Thyroid gland (tissue), 4 donors: ENCODE data around the gene HOXB7. TPM values are rescaled to one million over a fixed set of nuclear protein-coding genes. Genes with fewer than 3 reads are reported as not detected.

Experiments
- DNase-seq, 2 donors: peaks; one replicate each; pipeline ENCODE4 v3.0.0-alpha.2; 2019
- H3K27ac ChIP-seq, 3 donors: fragments of 200-600 bp; sonication (generic); 1 replicate in 2 of 3; 2 replicates in 1 of 3; pipeline ENCODE4 v1.5.1; 2016 to 2019; ENCODE audit warnings: mild to moderate bottlenecking in 1 of 3, moderate library complexity in 1 of 3
- H3K27me3 ChIP-seq: fragments of 200-600 bp; sonication (generic); one replicate; pipeline ENCODE4 v1.5.1; 2019
- H3K36me3 ChIP-seq, 2 donors: fragments of 200-600 bp; sonication (generic); one replicate each; pipeline ENCODE4 v1.5.1; 2016 to 2019
- H3K4me1 ChIP-seq, 2 donors: fragments of 200-600 bp; sonication (generic); one replicate each; pipeline ENCODE4 v1.5.1; 2017 to 2019
- H3K4me3 ChIP-seq, 3 donors: fragments of 200-600 bp; sonication (generic); replicated peaks in 1 of 3; 1 replicate in 2 of 3; 2 replicates in 1 of 3; pipeline ENCODE4 v1.5.1; 2016; ENCODE audit warnings: mild to moderate bottlenecking in 1 of 3
- H3K9me3 ChIP-seq: fragments of 200-600 bp; sonication (generic); one replicate; pipeline ENCODE4 v1.5.1; 2017
- CTCF ChIP-seq, 6 experiments: fragments of 200-600 bp in 3 of 6; fragments of 450-650 bp in 3 of 6; sonication (generic) in 3 of 6; IDR thresholded peaks; one replicate each; pipeline ENCODE4 v1.5.1; 2016 to 2019; ENCODE audit warnings: antibody characterized with exemption in 6 of 6, mild to moderate bottlenecking in 2 of 6, inconsistent platforms in 1 of 6, moderate library complexity in 1 of 6
- POLR2A ChIP-seq, 2 donors: fragments of 450-650 bp; IDR thresholded peaks; one replicate each; pipeline ENCODE4 v1.6.1; 2017; ENCODE audit warnings: antibody characterized with exemption in 2 of 2, mild to moderate bottlenecking in 2 of 2, moderate library complexity in 1 of 2
- WGBS, 2 donors: methylation state at CpG; one replicate each; pipeline ENCODE4 v1.1.5; 2017; 5-methylcytosine and 5-hydroxymethylcytosine counted together
- intact Hi-C: fragments of 100-400 bp; cut with DNase I; formaldehyde crosslinking; loops from one replicate; pipeline ENCODE4 v1.15.1; 2023
- total RNA-seq, 4 donors: library from RNA; depleted of rRNA; stranded (reverse); fragments of >200 nt; gene quantifications; one replicate each; pipeline ENCODE4 v1.2.3, GENCODE V29; 2016

The HOXB7 gene
- total RNA-seq, 4 donors from 2014 or later: 1.0 to 2.8 (median 1.3) TPM; not detected in 1

GRCh38 chr17:48577946-48578615 is 32.7 kb downstream of the HOXB7 start, which contains the start of gene HOXB4:
Gene HOXB4, minus strand, starts transcription at chr17:48578350. Its CDS starts 31 bp downstream, at chr17:48578319.
- peak; percentile 41 to 45 for DNase-seq
- H3K27me3 ChIP-seq: peaks cover 77% of the 10 kb centered on the region
- no peaks in the 10 kb centered on the region for H3K36me3 ChIP-seq
- intact Hi-C loops: no loop called here
- peak within 1 kb of the TSS in 2 of 3 donors; percentile 21 to 33 for H3K27ac ChIP-seq
- TF ChIP-seq POLR2A (IDR thresholded peaks at IDR 0.05): no peak
- no peak for TF ChIP-seq CTCF (IDR thresholded peaks at IDR 0.05)
- 2% methylated on average over 30 to 33 of the region's 58 CpGs for WGBS, 2 donors
- peaks cover 0 to 20% of the 10 kb centered on the region in 2 donors for H3K4me1 ChIP-seq
- peak within 1 kb of the TSS in 1 of 3 donors; percentile 24 for H3K4me3 ChIP-seq
- no peaks in the 10 kb centered on the region for H3K9me3 ChIP-seq

- intact Hi-C loops: no loop called here
Measured at GRCh38 chr17:48577330-48577945, 33.4 kb downstream of the HOXB7 start.

GRCh38 chr17:48576479-48577309 is 34.1 kb downstream of the HOXB7 start:
- Histone ChIP-seq H3K36me3 (no peaks in the 10 kb centered on the region), H3K27ac (peak overlapping the region in 2 of 3 donors; percentile 33 to 61), H3K9me3 (no peaks in the 10 kb centered on the region), H3K4me3 (peak overlapping the region in 1 of 3 donors; percentile 24), H3K27me3 (peaks cover 70% of the 10 kb centered on the region), H3K4me1 (peaks cover 0 to 12% of the 10 kb centered on the region in 2 donors)
- intact Hi-C loops: no loop called here
- TF ChIP-seq CTCF (IDR thresholded peaks at IDR 0.05) (no peak), POLR2A (IDR thresholded peaks at IDR 0.05) (no peak)
- peak; percentile 25 to 40 for DNase-seq
- 11 to 14% methylated on average over 29 to 30 of the region's 43 CpGs for WGBS, 2 donors

More at GRCh38 chr17:48577330-48577945, 33.4 kb downstream of the HOXB7 start:
- peak overlapping the region in 1 of 3 donors; percentile 24 for H3K4me3 ChIP-seq
- DNase-seq: no peak
- H3K27me3 ChIP-seq: peaks cover 72% of the 10 kb centered on the region
- TF ChIP-seq CTCF (IDR thresholded peaks at IDR 0.05) (no peak), POLR2A (IDR thresholded peaks at IDR 0.05) (no peak)
- no peaks in the 10 kb centered on the region for H3K36me3 ChIP-seq
- H3K9me3 ChIP-seq: no peaks in the 10 kb centered on the region
- peaks cover 0 to 18% of the 10 kb centered on the region in 2 donors for H3K4me1 ChIP-seq
- peak overlapping the region in 2 of 3 donors; percentile 21 to 33 for H3K27ac ChIP-seq
- 3 to 7% methylated on average over 16 to 19 of the region's 19 CpGs for WGBS, 2 donors

GRCh38 chr17:48575673-48576478 is 34.9 kb downstream of the HOXB7 start:
- intact Hi-C loops: no loop called here
- H3K36me3 ChIP-seq: no peaks in the 10 kb centered on the region
- no peak overlapping the region for H3K4me3 ChIP-seq
- DNase-seq: no peak
- H3K9me3 ChIP-seq: no peaks in the 10 kb centered on the region
- peaks cover 0 to 12% of the 10 kb centered on the region in 2 donors for H3K4me1 ChIP-seq
- peaks cover 64% of the 10 kb centered on the region for H3K27me3 ChIP-seq
- H3K27ac ChIP-seq: peak overlapping the region in 2 of 3 donors; percentile 12 to 61
- no peak for TF ChIP-seq CTCF (IDR thresholded peaks at IDR 0.05)
- no peak for TF ChIP-seq POLR2A (IDR thresholded peaks at IDR 0.05)
- 12 to 15% methylated on average over 22 of the region's 22 CpGs for WGBS, 2 donors
